Renal cortical epithelial cell (primary cell): ENCODE measurements around the gene WNT3A. TPM values are rescaled to one million over a fixed set of nuclear protein-coding genes. Genes with fewer than 3 reads are reported as not detected.

ENCODE experiments used
- DNase-seq: peaks from one replicate; pipeline ENCODE4 v3.0.0-alpha.2; 2011; ENCODE audit warnings: low read depth
- total RNA-seq: library from RNA; depleted of rRNA; stranded (reverse); fragments of >200 nt; gene quantifications from 2 replicates; pipeline ENCODE4 v1.2.3, GENCODE V29; 2014

WNT3A gene
- total RNA-seq, 1 donor from 2014 or later, result not detected

DNA sequence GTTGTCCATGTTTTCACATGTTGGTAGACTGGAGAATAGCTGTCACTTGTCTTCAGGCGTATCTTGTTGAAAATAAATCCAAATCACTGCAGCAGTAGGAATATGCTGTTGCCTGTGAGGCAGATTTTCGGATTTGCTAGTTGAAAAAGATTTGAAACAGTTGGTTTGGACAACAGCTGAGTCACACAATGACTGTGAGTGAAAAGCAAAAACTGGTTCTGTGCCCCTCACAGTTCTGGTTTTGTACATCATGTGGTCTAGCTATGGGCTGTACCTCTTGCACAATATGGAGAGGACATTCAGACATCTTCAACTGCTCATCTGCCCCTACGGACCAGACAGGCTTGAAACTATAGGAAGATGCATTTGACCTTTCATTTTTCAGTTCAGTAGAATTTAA, 77.5 kb downstream of the WNT3A start:
- peak; percentile 65 for DNase-seq

DNA sequence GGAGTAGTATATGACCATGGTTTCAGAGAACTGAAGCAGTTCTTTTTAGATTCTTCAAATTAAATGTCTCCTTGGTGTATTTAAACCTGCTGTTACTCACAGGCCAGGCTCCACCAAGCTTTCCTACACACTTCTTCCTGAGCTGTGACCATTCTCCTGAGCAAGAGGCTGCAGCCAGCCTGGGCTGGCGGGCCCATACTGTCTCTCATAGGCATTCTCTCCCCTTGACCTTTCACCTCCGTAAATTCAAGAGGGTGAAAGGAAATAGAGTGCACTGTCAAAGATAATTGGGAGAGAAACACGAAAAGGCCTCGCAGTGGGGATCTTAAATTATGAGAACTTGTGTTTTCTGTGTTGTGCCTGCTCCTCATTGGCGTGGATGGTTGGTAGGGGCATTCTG, 78.0 kb downstream of the WNT3A start:
- no peak for DNase-seq

DNA sequence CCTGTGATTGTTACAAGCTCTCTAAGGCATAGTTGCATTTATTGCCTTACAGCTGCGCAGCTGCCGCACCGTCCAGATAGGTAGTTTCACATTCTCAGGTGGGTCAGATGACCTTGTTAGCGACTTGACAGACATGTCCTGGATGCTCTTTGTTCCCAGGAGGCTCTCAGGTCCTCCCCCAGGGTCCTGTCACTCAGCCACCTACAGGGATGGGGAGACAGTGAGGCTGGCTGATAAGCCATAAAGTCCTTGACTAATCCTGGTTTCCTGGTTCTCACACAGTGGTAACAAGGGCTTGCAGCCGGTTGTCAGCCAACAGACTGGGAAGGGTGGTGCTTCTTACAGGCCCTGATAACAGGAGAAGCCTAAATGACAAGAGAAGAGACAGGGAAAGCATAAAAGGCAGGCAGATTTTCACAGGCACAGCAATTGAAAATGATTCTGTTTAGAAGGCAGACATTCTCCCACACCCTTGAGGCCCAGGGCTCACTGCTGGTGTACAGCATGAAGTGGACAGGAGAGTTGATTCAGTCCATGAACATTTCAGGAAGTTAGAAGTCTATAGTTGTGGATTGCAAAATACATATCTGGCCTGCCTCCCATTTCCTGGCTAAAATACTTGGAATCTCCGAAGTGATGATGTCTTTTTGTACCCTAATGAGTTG, 78.6 kb downstream of the WNT3A start:
- peak; percentile 28 for DNase-seq

DNA sequence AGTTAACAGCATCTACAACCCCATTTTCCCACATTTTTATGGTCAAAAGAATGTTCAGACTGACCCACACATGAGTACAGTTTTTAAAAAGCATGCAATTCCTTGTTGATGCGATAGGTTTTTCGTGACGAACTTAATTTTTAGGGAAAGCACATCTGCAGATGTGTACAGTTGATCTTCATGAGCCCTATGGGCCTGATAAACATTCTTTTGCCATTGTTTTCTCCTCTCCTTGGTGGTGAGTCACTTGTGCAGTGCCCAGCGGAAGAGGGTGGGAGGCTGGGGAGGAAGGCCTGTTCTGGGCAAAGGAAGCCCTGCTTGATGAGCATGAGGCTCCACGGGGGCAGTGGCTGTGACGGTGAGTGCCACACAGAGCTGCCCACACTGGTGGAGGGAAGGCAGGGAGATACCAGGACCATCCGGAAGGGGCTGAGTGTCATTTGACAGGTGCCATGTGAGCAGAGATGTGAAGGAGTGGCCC, 81.0 kb downstream of the WNT3A start:
- peak; percentile 80 for DNase-seq

DNA sequence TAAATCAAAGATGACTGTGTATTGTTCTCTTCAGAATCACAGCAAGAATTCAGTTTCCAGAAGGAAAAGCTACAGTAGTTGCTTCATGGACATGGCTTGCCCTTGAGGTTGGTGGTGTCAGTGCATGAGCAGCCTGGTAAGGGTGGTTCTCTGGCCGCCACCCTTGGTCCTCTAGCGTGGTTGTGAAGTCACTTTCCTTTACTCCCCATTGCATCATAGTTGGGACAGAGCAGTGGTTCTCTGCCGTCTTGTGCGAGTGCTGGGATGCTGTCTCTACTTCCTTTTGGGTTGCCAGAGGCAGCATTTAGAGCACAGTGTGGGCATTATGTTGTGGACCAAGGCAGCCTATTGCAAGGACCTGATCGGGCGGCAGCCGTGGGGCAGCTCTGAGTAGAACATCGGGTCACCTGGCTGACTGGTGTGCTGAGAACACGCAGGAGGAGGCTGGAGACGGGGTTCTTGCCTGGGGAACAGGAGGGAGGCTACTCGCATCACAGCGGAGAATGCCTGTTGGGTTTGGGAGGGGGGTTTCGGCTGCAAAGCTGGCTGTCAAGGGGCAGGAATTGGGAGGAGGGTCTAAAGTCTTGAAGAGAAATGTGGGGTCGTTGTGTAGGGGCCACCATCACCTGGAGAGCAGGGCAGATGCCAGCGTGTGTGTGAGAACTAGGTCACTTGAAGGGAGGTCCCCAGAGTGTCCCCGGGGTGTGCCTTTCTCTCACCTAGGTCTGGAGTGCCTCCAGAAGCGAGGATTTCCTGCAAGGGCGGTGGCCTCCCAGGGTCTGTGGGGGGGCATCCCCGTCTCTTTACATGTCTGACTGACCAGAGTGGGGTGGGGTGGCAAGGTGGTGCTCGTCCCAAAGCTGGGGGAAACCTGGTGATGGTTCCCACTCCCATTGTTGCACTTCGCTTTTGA, 82.0 kb downstream of the WNT3A start:
- no peak for DNase-seq

DNA sequence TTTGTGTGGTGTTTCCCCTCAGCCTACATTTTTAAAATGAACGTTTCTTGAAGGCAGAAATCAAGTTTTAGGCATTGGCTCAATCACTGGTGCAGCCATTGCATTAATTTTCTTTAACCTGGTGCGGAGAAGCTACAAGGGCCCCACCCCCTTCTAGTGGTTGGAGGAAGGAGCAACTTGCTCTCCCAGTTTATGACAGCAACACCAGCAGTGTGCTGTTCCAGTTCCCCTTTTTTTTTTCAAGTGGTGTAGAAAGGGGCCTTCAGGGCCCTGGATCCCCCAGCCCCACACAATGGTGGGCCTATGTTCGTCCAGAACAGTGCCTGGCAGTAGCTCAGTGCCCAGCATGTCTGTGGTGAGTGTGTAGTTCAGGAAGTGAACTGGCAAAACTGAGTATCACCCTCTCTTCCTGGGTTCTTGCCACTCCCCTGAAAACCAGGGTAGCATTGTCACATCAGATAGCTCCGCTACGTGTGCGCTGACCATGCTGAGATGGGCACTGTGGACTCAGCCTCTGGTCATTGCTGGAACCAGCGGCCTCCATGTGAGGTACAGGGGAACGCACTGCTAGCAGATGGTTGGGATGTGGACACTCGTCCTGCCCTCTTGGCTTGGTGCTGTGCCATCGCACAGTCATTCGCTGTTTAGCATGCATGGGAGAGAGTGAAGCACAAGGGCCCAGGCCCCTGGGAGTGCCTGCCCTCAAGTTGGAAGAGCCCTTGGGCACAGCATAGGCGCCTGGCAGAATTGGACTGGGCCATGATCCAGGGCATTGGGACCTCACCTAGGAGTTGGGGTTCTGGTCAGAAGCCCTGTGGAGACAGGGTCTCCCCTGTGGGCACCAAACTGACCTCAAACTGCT, 83.0 kb downstream of the WNT3A start:
- DNase-seq, result no peak

DNA sequence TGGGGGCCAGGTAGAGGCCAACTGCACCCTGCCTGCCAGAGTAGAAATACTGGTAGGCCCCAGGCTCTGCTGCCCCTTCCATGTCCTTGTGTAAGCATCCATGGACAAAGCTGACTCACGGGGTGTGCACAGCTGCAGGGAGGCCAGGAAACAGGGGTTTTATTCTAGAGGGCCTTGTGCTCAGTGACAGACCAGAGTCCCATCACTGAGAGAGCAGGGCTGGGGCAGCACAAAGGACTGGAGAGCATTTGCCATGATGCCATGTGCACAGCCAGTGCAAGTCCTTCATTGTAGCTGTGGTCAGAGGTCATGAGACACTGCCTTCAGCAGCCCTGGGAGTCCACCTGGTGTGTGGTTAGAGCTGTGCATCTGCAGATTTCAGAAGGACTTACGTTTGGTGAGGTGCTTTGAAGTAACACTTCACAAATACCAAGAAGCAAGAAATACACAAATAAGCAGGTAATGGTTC, 83.8 kb downstream of the WNT3A start:
- peak; percentile 41 for DNase-seq

DNA sequence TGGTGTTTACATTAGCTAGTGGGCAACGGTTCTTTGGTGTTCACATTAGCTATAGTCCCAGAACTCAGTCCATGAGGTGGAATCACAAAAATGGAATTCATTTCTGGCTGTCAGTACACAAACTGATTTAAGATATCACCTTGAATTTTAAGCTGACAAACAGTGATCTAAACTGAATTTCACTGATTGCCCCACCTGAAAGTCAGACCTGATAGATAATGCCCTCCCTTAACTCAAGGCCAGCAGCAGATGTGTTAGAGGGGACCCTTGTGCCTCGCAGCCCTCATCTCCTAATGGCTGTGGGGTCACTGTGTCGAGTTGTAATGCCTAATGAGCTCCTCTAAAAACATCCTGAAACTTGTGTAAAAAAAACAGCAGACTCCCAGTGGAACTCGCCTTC, 84.3 kb downstream of the WNT3A start:
- DNase-seq, result no peak

DNA sequence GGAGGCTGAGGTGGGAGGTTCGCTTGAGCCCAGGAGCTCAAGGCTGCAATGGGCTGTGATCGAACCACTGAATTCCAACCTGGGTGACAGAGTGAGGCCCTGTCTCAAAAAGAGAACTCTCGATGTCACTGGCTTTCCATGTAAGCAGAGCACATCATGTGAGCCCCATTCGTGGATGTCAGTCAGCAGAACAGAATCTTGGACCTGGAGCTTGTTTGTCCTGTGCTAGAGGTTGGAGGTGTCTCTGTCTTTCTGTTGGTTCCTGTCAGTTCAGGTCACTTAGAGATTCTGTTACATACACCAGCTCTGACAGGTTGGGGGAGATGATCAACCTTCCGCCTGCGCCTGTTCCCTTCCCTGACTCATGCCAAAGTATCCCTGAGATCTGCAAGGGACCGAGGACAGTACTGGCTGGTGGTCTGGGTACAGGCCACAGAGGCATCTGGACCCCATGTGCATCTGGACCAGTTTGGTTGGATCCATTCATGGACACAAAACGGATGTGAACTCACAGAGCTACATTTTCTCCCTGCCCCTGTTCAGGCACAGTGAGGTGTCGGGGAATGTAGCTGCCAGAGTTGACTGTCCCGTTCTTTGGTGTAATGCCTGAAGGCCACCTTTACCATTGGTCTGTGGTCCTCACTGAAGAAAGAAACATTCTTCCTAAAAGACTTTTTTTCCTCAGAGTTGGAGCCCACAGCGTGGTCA, 85.7 kb downstream of the WNT3A start:
- no peak for DNase-seq

DNA sequence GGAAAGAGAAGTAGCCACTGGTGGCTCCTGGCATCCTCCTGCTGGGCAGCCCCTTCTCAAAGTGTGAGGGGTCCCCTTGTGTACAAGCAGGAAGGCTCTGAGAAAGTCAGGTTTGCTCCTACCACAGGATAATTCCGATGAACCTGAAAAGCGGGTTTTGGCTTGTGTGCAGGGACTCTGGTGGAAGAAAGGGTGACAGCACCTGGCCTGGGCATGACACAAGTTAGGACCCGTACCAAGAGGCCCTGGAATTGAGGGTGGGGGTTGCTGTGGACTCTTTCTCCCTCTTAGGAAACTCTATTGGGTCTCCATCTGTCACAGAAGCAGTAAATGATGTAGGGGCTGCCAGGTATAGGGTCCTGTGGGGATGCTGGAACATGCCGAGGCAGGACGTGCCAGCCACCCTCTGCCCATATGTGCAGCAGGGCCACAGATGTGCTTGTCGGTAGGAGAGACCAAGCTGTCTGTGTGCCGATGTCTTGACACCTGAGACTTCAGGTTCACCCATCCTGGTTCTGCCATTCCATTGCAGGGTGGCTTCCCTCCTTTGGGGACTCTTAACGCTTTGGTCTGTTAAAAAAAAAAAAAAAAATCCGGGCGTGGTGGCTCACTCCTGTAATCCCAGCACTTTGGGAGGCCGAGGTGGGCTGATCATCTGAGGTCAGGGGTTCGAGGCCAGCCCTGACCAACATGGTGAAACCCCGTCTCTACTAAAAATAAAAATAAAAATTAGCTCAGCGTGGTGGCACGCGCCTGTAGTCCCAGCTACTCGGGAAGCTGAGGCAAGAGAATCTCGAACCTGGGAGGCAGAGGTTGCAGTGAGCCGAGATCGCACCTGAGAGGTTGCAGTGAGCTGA, 86.5 kb downstream of the WNT3A start:
- no peak for DNase-seq

DNA sequence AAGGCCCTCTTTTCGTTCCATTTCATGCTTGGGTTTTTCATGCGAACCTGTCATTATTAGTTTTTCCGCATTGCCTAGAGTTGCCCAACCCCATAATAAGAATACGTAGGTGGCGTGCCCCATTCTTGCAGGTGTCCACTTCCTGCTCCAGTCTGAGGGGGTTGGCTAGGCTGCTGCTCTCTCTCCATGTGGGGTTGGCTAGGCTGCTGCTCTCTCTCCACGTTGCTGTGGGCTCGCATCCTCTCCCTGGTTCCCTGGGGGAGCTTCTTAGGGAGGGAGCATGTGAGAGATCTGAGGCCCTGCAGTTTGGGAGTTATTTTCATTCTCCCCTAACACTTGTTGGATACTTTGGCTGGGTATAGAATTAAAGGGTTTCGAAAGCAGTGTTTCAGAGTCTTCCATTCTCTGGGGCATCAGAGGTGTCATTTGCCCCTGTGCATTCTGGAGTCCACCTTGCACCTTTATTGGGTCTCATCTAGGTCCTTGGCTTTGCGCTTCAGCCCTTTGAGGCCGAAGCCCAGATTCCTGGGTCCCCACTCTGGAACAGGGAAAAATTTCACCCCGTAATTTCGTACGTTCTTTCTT, 87.7 kb downstream of the WNT3A start:
- no peak for DNase-seq

DNA sequence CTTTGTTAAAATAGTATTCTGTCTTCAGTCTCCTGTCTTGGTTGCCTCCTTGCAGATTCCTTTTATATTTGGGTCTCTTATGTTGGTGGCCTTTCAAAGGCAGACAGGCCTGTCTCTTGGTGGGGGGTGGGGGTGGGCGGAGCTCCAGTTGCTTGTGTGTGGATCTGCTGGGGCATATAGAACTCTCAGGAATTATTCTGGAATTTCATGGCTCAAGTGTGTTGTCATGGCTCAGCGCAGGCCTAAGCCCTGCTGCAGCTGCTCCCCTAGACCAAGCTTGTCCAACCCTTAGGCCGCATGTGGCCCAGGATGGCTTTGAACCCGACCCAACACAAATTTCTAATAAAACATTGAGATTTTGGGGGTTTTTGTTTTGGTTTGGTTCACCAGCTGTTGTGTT, 88.4 kb downstream of the WNT3A start:
- no peak for DNase-seq

DNA sequence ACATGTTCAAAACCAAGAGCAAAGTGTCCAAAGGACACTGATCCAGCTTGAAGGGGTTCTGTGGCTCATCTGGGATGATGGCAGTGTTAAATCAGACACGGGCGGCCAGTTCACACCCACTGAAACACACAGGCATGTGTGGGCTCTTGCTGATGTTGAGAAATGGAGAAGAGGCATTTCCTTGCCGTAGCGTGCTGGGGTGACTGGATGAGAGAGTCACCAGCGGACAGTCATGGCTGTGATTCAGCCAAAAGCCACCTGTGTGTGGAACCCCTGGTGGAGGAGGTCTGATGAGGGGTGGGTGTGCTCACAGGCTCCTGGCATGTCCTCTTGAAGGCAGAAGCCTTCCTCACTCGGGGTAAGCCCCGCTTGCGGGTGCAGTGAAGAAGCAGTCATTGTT, 89.1 kb downstream of the WNT3A start:
- DNase-seq, result no peak

DNA sequence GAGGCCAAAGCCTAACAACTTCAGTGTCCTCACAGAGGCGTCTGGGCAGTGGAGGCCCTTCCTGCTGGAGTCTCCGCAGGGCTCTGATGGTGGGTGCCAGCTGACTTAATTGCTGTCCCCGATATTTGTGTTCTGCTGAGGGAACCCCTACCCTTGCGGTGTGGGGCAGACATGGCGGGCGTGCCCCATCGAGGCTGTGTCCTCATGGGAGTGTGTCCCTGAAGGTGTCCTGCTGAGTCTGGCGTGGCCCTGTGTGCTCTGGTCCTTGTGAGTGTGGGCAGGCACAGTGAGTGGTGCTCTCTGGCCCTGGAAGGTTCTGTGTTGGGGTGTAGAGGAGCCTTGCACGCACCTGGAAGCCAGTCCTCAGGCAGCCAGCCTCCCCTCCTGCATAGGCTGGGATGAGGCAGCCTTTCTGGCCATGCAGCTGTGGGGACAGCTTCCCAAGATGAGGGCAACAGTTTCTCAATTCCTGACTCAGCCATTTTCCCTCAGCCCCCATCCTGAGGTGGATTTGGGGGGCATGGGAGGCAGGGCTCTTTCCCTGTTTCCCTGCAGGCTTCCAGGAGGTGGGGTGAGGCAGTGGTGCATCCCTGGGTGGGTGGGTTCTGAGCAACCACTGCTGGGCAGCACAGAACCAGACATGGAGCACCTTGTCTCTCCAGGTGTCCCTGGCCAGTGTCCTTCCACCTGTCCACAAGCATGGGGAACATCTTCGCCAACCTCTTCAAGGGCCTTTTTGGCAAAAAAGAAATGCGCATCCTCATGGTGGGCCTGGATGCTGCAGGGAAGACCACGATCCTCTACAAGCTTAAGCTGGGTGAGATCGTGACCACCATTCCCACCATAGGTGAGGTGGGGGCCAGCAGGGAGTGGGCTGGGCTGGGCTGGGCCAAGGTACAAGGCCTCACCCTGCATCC, 89.9 kb downstream of the WNT3A start:
- DNase-seq, result no peak

DNA sequence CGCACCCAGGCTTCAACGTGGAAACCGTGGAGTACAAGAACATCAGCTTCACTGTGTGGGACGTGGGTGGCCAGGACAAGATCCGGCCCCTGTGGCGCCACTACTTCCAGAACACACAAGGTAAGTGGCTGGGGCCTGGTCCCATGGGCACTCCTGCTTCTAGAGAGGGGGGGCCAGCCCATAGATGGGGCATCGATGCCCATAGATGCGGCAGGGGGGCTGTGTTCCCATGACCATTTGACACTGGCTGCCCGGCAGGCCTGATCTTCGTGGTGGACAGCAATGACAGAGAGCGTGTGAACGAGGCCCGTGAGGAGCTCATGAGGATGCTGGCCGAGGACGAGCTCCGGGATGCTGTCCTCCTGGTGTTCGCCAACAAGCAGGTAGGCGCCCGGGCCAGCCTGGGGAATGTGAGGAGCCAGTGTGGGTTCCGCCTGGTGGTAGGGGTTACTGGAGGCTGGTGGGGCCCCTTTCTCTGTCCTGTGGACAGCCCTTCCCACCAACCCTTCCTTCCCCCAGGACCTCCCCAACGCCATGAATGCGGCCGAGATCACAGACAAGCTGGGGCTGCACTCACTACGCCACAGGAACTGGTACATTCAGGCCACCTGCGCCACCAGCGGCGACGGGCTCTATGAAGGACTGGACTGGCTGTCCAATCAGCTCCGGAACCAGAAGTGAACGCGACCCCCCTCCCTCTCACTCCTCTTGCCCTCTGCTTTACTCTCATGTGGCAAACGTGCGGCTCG, 90.7 kb downstream of the WNT3A start:
- no peak for DNase-seq

DNA sequence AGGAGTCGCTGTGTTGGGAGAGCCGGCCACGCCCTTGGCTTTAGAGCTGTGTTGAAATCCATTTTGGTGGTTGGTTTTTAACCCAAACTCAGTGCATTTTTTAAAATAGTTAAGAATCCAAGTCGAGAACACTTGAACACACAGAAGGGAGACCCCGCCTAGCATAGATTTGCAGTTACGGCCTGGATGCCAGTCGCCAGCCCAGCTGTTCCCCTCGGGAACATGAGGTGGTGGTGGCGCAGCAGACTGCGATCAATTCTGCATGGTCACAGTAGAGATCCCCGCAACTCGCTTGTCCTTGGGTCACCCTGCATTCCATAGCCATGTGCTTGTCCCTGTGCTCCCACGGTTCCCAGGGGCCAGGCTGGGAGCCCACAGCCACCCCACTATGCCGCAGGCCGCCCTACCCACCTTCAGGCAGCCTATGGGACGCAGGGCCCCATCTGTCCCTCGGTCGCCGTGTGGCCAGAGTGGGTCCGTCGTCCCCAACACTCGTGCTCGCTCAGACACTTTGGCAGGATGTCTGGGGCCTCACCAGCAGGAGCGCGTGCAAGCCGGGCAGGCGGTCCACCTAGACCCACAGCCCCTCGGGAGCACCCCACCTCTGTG, 91.6 kb downstream of the WNT3A start:
- no peak for DNase-seq

DNA sequence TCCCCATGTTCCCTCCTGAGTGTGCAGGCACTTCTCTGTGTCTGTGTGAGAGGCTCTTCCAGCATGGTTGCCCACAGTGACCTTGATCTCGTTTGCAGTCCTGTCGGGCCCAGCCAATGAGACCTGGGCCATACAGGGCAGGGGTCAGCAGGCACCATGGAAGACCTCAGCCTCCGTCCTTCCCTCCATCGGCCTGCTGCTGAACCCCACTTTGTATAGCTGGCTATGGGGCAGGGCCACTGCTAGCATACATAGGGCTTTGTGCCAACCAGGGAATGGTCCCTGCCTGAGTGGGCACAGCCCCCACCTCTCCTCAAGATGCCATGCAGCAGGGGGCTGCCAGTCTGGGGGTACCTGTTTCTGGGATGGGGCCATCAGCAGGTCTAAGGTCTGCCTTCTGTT, 92.5 kb downstream of the WNT3A start:
- no peak for DNase-seq
